GM18867 (cell line): ENCODE data around the gene GBF1.

Source experiments
- ATAC-seq: cut with Tn5 transposase; IDR thresholded peaks from one replicate; pipeline ENCODE4 v1.9.1; 2021; ENCODE audit warnings: mild to moderate bottlenecking, moderate library complexity; ENCODE audit not compliant: unreplicated experiment

GBF1 gene

DNA sequence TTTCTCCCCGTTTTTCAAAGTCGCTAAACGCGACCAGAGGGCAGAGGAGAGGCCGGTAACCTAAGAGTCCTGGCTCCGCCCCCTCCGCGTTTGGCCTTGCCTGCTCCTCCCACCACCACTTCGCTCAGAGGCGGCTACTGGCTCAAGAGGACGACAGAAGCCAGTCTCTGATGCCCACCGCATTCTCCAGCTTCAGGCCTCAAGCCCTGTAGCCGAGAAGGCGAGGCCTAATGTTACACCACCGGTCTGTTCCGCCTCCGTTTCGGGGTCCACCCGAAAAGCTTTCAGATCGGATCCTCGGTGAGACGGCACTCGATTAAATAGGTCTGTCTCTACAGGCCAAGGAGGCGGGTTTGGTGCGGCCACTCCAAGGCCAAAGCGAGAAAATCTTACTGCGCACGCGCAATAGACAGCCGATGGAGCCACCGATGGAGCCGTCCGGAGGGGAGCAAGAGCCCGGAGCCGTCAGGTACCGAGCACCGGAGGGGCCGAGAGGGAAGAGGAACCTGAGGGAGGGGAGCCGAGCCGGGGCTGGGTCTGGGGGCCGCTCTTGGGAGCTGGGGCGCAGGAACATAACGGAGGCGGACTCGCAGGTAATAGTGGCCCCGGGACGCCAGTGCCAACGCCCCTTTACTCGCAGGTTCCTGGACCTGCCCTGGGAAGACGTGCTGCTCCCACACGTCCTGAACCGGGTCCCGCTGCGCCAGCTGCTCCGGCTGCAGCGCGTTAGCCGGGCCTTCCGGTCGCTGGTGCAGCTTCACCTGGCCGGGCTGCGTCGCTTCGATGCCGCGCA lies 175.6 kb downstream of the GBF1 start, which contains the start of gene FBXL15:
Gene FBXL15 (plus strand): TSS at position 123 of the 793 bp plus-strand sequence. CDS start 294 bp downstream, at position 417.
- ATAC-seq = peak; percentile 76

DNA sequence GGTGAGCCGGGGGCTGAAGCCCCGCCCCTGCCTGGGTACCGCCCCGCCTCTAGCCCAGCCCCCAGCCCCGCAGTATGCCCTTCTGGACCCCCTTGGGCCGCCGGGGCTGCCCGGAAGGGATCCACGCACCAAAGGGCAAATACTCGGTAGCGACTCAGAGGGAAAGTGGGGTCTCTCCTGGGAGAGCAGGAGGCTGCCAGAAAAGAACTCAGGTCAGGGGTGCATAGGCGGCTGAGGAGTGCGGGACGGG lies 176.1 kb downstream of the GBF1 start:
- ATAC-seq = no peak

DNA sequence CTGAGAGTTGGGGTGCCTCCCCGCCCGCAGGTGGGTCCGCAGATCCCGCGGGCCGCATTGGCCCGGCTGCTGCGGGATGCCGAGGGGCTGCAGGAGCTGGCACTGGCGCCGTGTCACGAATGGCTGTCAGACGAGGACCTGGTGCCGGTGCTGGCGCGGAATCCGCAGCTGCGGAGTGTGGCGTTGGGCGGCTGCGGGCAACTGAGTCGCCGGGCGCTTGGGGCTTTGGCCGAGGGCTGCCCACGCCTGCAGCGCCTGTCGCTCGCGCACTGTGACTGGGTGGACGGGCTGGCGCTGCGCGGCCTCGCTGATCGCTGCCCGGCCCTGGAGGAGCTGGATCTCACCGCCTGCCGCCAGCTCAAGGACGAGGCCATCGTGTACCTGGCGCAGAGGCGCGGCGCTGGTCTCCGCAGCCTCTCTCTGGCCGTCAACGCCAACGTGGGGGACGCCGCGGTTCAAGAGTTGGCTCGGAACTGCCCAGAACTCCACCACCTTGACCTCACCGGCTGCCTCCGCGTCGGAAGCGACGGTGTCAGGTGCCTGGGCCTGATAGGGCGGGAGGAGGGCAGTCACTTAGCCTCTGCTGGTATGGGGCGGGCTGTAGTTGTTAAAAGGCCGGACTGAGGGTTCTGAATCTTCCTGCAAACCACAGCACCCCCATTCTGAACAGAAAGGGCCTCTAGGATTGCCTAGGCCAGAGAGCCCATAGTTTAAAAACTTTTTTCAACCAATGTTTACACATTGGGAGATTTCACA lies 176.6 kb downstream of the GBF1 start:
- peak; percentile 7 for ATAC-seq

DNA sequence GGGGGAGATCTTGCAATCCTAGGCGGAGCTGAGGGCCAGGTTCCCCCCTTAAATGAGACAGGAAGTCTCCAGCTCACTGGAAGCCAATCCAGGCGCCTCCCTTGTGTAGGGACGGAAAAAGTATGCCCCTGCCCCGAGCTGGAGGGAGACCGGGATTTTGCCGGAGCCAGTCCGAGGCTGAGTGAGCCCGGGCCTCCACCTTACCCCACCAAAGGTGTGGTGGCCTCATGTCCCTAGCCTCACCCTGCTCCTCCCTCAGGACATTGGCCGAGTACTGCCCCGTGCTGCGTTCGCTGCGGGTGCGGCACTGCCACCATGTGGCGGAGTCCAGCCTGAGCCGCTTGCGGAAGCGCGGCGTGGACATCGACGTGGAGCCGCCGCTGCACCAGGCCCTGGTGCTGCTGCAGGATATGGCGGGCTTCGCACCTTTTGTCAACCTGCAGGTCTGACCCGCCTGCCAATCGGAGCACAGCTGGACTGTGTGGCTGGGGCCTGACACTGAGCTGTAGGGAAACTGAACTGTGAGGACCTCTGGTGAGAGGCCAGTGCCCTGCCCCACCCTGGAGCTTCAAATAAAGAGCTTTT lies 177.3 kb downstream of the GBF1 start:
- ATAC-seq = no peak

DNA sequence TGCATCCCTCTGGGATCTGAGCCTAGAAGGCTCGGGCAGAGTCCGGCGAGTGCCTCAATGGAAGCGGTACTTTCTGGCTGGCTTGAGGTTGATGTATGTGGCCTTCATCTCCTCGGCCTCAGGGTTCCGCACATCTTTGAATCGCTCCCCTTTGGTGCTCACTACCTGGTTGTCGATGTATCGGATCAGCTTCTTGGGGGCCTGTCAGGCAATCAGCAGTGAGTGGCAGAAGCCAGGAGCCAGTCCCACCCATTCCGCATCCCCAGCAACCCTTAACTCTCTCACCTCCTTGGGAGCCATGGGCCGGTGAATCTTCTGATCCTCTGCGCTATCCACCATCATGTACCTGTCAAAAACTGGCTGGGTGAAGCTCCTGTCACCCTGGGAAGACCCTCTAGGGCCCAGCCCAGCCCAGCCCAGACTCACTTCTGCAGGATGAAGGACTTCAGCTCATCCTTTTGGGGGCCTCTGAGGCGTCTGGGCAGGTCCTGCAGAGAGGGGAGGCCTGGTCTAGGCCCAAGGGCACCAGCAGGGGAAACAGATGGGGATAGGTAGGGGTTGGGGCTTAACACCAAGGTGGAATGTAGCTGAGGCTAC lies 178.1 kb downstream of the GBF1 start:
- ATAC-seq = no peak

DNA sequence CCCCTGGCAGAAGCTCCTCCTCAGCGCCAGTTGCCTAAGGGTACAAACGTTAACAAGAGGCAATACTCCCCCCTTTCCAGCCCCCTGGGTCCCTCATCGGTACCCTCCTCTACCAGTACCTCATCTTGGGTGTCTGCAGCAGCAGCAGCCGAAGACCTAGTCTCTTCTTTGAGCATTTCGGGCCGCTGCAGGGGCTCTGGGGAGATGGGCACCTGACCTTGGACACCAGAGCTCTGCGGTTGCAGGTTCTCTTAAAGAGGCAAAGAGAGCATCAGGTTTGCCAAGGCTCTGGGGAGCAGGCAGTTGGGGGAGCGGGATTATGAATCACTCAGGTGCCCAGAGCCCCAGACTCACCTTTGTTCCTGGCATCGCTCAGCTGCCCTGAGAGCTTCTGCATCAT lies 178.8 kb downstream of the GBF1 start:
- no peak for ATAC-seq

DNA sequence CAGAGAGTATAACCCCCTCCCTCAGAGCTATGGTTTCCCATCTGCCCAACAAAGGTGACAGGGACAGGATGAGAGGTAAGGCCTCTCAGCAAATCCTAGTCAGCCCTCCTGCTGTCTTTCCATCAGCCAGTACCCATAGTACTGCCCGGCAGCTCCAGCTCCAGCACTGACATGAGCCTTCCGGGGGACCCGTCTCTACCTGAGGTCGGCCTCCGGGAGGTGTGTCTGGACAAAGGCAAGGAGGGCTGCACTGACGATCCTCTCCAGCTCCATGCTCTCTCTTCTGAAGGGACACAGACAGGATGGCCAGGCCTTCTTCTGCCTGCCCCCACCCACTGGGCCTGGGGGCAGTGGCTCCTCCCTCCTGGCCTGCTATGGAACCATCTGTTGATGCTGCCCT lies 179.6 kb downstream of the GBF1 start:
- ATAC-seq = no peak

DNA sequence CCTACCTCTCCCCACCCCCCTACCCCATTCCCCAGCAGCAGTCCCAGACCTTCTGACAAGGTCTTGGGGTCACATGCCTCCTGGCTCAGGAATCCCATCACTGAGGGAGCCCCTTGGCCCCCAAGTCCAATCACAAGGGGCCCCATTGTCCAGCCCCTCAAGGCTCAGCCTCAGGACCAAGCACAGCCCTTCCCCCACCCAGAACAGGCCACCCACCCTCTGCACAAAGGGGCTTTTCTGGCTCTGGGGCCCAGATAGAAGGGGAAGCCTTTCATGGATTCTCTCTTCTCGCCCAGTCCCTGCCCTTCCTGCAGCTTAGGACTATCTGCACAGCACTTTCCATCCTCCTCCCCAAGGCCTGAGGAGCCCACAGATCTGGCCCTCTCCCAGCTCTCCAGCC lies 180.1 kb downstream of the GBF1 start:
- no peak for ATAC-seq

DNA sequence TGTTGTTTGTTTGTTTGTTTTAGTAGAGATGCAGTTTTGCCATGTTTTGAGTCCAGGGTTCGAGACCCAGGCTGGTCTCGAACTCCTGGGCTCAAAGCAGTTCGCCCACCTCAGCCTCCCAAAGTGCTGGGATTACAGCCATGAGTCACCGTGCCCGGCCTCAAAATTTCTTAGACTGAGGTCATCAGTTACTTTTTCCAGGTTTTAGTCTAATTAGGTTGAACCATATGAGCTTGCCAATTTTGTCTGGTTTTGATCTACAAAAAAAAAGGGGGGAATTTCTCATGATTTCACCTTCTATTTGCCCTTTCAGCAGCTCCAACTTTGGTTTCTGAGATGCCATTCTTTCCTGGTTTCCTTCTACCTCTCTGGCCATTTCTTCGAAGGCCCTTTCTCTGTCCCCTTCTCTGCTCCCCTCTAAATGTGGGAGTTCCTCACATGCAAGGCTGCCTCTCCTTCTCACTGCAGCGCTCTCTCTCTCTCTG lies 181.5 kb downstream of the GBF1 start:
- no peak for ATAC-seq

DNA sequence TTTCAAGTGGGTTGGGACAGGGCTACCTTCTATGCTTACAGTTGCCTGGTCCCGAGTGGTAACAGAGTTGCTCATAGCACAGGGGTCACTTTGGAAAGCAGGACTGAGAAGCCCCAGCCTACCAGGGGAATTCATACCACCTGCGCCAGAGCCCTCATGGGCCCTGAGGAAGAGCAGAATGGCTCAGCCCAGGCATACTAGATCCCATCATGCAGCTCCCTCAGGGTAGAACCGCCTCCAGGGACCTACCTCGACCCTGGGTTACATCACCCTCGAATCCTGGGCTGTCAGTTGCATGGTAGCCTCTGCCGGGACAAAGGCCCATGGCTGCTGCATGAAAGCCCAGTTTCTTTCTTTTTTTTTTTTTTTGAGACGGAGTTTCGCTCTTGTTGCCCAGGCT lies 184.1 kb downstream of the GBF1 start:
- ATAC-seq = no peak

DNA sequence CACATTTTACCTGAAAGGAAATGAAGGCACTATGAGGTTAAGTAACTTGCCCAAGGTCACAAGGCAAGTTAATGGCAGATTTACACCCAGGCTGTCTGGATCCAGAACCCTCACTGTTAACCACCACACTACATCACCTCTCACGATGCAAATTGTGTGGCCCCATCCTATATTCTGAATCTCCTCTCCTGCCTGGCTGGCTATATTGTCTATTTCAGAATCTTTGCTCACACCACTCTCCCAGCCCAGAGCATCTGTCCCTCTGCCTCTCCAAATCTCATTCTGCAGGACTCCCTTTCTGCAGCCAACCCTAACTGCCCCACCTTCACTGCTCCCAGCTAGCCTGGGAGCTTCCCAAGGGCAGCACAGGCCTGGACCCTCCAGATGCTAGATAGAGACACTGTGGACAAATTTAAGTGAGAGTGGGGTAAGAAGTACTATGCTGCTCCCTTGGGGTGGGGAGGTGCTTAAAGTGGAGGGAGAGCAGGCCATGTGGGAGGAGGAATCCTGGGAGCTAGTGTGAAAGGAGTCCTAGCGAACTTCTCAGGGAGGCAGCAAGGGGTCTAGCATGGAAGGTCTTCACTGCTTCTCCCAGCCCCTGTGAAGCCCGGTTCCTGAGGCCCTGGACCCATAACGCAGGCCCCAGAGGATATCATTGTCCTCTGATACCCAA lies 186.3 kb downstream of the GBF1 start:
- no peak for ATAC-seq
